GM10847 (cell line): ENCODE results near the gene FNDC10.

ENCODE experiments used
- POLR2A ChIP-seq: IDR thresholded peaks from 2 replicates; pipeline ENCODE4 v1.6.1; 2011; ENCODE audit not compliant: insufficient read length; ENCODE audit errors: extremely low read depth

Gene FNDC10

DNA sequence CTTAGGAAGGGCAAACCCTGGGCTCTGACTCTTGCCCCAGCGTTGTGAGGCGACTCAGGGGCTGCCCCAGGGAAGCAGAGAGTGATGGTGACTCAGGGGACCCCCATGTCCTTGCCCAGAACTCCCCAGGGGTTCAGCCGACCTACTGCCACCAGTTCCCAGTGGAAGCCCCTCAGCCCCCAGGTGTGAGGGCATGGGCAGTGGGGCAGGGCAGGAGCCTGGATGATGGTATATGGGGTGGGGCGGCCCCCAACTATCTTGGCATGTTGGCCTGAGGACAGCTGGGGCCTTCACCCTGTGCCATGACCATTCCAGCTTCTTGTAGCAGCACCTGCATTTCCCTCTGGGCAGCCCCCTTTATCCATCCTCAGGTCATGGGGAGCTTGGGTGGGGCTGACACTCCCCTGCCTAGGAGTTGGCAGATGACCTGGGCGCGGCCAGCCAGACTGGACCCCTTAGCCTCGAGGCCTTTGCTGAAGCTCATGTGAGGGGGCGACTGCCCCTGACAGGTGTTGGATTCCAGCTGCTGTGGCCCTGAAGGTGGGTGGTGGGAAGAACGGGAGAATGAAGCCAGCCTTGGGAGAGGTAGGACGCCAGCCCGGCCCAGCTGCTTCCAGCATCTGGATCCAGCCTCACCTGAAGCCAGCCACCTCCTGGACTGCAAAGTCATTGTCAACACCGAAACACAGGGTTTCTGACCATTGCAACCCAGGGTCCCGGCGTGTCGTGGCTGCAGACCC, 1.8 kb upstream of the FNDC10 start:
- TF ChIP-seq POLR2A: no peak

DNA sequence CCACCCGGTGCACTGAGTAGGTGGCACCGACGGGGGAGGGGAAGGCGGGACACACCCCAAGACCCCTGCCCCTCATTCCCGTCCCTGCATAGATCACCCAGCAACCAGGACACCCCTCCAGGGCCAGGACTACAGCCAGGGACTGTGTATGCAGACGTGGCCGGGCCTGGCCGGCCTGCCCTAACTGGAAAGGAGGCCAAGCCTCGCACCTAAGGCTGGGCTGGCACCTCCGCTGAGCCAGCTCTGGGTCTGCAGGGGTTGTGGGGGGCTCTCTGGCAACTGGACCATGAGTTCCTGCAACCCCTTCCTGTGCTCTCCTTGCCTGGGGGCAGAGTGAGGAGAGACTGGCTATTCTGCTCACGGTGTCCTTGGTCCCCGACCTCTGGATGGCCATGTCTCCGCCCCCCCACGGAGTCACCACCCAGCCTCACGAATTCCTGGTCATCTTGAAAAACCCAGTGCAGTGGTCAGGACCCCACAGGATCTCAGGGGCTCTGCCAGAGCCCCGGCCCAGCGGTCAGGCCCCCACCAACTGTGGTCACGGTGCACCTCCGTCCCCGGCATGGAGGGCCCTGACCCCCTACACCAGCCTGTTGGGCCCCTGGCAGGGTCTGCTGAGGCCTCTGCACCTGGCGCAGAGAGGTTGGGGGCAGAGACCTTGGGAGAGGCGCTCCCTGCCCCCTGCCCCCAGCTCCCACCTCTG, 1.1 kb upstream of the FNDC10 start:
- TF ChIP-seq POLR2A: no peak

DNA sequence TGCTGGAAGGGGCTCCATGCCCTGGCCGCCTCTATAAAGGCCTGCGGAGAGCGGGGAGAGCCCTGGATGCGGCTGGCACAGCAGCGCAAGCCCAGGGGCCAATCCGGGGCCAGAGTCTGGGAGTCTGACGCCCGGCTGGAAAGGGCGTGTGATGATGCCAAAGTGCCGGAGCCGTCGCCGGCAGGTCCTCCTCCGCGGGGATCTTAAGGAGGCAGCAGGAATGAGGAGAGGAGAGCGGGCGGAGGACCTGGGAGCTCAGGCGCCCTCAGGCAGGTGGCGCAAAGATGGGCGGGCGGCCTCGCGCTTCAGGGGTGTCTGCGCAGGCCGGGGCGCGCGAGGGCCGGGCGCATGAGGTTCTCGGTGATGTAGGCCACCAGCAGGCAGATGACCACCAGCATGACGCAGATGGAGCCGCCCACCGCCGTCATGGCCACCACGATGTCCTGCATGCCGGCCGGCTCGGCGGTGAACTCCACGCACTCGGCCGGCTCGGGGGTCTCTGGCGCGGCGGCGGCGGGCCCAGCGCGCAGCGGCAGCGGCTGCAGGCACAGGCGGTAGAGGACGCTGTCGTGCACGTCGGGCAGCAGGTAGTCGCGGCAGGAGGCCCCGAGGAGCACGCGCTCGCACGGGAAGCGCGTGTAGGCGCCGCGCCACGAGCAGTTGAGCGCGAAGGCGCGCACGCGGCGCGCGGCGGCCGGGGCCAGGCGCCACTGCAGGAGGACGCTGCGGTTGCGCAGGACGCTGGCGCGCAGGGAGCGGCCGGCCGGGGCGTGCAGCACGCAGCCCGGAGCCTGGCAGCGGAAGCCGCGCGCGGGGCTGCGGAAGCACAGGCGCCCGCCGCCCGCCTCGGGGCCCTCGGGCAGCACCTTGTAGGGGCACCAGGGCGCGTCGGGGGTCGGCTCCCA, 653 bp downstream of the FNDC10 start:
- no peak for TF ChIP-seq POLR2A

DNA sequence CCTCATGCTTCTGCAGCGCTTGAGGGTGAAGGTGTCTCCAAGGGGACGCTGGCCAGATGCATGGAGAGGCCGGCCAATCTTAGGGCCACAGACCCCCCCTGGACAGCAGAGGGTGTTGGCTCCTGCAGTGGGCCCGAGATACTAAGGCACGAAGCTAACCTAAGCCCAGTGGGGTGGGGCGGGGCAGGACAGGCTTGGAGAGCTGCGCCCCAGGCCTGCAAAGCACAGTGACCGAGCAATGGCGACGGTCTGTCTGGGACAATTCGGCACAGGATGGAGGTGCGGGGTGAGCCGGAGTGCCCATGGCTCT, 1.3 kb downstream of the FNDC10 start:
- TF ChIP-seq POLR2A: no peak

DNA sequence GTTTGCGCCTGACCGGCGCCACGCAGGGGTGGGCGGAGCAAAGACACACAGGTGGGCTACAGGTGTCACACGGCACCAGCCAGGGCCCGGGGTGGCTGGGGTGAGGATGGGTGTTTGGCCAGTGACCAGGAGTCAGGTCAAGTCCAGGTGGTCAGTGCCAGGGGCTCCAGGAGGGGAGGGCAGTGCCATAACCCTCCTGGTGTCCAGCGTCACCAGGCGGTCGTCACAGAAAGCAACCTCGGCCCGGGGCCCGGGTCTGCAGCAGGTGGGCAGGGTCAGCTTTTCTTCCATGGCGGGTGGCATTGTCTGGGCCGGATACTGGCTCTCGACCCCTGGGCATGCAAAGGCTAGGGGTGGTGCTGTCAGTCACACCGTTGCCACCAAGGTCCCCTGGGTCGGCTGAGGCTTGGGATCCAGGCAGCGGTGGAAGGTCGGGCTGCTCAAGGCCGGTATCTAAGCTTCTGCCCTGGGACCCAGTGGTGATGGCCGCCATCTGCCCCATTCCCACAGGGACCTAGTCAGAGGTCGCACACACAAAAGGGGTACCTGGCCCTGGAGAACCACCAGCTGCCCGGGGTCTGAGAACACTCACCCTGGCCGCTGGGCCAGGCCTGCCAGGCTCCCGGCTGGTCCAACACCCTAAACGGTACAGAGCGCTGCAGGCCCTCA, 1.8 kb downstream of the FNDC10 start:
- no peak for TF ChIP-seq POLR2A

DNA sequence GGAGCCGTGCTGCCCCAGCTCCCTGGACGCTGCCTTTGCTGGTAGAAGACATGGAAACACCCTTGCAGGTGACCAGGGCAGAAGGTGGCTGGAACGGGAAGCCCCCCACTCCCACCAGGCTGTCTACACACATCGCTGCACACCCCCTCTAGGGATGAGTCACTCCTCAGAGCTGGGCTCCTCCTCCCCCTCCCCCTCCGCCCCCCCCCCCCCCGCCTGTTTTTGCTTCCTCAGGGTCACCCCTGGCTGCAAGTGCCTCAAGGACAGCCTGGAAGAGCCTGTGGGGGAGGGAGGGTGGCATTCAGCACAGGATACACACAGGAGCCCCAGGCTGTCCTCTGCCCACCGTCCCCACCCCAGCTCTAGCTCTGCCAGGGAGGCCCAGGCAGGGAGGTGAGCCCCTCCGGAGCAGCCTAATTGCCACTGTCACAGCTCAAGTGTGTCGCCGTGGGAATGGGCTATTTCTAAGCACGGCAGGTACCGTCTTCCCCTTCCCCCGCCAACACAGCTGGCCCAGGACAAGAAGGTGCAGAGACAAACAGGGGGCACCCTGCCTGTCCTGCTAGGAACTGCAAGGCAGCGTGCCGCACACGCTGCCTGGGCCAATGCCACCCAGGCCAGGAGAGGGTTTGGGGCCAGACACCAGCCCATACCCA, 2.5 kb downstream of the FNDC10 start:
- TF ChIP-seq POLR2A: no peak

DNA sequence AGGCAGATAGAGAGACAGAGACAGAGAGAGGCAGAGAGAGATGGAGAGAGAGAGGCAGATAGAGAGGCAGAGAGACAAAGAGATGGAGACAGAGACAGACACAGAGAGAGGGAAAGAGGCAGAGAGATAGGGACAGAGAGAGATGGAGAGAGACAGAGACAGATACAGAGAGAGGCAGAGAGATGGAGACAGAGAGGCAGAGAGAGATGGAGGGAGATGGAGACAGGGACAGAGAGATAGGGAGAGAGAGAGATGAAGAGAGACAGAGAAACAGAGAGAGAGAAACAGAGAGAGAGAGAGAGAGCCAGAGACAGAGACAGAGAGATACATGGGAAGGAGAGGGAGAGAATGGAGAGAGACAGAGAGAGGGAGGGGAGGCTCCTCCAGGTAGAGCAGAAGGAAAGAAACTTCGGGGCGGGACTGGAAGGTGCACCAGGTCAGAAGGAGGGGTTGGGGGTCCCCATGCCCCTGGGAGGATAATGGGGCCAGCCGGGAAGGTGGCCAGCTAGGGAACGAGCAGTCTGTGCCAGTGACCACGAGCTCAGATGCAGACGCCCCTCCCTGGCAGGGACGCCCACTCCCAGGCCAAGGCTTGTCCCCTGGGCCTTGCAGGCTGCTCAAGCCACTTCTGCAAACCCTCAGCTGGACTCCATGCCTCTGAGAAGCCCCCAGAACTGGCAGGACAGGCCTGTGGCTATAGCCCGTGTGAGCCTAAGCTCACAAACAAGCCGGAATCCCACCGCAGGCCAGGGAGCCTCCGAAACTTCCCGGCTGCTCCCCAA, 3.3 kb downstream of the FNDC10 start:
- TF ChIP-seq POLR2A: no peak

DNA sequence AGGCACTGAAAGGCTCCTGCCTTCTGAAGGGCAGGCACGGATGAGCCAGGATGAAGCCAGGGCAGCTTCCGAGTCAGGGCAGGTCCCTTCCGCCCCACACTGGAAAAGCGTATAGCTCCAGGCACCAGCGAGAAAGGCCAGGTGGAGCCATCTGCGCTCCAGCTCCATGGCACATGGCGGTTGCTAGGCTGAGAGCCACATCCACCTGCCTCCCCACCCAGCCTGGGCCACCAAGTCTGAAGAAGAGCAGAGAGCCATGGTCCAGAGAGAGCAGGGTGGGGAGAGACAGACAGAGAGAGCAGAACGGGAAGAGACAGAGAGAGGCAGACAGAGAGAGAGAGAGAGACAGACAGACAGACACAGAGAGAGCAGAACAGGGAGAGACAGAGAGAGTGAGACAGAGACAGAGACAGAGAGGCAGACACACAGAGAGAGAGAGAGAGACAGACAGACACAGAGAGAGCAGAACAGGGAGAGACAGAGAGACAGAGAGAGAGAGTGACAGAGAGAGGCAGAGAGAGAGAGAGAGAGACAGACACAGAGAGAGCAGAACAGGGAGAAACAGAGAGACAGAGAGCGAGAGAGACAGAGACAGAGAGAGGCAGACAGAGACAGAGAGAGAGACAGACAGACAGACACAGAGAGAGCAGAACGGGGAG, 5.2 kb downstream of the FNDC10 start:
- no peak for TF ChIP-seq POLR2A

DNA sequence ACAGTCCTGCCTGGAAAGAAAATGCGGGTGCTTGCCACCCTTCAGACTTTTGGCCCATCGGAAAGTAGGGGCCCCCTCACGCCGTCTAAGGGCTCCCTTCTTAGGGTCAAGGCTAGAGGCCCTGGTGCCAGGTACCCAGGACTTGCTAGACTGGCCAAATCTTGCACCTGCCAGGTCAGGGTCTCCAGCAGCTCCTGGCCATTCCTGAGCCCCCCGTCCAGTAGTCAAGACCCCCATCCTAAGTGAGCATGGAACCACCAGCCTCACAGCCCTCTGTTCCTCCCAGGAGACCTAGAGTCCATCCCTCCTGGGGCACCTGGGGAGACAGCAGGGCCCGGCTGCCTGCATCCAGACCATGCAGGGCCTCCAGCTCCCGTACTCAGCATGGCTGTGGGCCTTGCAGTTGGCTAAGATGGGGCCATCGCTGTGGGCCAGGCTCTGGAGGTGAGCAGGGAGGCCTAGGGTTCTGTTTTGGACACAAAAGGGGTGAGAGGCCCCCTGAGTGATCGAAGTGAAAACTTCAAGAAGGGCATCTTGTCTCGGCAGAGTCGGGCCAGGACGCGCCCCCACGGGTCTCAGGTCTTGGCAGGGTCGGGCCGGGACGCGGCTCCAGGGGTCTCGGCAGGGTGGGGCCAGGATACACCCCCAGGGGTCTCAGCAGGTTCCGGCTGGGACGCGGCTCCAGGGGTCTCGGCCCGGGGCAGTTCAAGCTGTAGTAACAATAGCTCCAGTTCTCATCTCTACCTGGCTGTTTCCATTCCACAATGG, 5.9 kb downstream of the FNDC10 start:
- no peak for TF ChIP-seq POLR2A

DNA sequence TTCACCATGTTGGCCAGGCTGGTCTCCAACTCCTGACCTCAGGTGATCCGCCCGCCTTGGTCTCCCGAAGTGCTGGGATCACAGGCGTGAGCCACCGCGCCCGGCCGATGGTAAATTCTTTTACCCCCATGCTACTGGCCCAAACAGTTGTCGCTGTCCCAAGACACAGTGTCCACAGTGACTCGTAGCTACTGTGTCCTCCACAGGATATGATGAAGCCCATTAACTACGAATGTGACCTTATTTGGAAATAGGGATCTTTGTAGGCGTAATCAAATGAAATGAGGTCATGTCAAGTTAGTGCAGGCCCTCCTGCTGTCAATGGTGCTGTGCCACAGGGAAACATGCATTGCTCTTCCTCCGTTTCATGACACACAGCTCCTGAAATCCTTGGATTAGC, 8.5 kb downstream of the FNDC10 start:
- TF ChIP-seq POLR2A: no peak

DNA sequence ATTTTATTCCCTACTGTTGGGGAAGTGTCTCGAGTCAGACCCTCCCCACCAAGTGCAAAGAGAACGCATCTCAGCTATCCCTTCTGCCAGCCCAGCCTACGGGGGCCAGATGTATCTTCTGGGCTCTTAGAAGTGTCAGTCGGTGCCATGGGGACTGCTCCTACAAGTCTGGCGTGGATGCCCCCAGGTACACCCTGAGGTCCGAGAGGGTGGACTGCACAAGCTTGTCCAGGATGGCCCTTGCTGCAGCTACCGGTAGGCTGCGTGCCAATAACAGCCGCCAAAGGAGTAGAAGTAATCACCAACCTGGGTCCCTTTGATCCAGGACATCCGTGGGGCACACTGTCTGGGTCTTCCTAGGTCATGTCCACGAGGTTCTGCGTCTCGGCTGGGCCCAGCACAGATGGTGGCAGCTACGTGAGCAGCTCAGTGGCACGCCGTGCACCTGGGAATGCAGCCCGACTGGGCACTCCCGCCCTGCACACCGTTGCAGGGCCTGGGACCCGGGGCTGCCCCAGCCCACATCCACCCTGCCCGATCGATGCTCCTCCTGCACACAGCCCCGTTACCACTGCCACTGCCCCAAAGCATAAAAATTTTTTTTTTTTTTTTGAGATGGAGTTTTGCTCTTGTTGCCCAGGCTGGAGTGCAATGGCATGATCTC, 16.5 kb downstream of the FNDC10 start:
- TF ChIP-seq POLR2A: no peak

DNA sequence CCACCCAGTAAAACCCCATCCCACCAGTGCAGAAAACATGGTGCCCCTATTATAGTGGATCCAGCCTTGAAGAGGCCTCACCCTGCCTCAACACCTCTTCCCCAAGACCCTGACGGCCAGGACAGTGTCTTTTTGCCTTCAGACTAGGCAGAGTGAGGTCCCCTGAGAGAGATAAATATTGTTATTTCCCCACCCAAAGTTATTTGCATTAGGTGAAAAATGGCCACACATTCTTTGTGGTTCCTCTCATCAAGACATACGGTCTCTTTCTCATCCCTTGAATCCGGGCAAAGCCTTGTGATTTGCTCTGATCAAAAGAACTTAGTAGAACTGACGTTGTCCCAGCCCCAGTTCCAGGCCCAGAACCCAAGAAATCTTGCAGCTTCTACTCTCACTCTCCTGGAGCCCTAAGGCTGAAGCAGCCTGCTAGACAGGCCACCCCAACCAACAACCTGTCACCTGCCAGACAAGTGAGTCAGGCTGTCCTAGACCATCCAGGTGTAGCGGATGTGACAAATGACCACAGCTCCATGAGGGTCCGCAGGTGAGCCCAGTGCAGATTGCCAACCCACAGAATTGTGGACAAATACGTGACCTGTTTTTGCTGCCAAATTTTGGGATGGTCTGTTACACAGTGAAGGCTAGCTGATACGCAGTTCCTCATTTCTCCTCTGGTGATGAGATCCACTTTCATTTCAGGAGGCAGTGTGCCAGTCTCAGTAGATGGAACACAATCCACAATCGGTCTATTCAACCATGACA, 17.2 kb downstream of the FNDC10 start:
- TF ChIP-seq POLR2A: no peak
